ENCODE results near the gene ORAI2.
"Not testable (repeated sequence)": the region's sequence is repeated elsewhere in the genome, so short reads cannot be mapped to it uniquely, and the experiment has no call there.

- not testable (repeated sequence) for TF ChIP-seq ZZZ3 (IDR thresholded peaks at IDR 0.05; ENCODE audit: control insufficient read depth, insufficient read length, low read depth); DPF2 (IDR thresholded peaks at IDR 0.05); HDAC2 (IDR thresholded peaks at IDR 0.05); SMC3 (IDR thresholded peaks at IDR 0.05; ENCODE audit: borderline replicate concordance, low read length); CTCF (IDR thresholded peaks at IDR 0.05 in 2 of 3, conservative IDR thresholded peaks at IDR 0.05 in 1 of 3; ENCODE audit: control insufficient read depth in 2 of 3, extremely low read depth in 1 of 3, insufficient read depth in 1 of 3, low read depth in 3 of 3, low read length in 3 of 3); ATF3 (IDR thresholded peaks at IDR 0.05; ENCODE audit: borderline replicate concordance, extremely low read depth, low read depth, low read length); YY1 (IDR thresholded peaks at IDR 0.05; ENCODE audit: low read depth, low read length); KDM1A (IDR thresholded peaks at IDR 0.05; ENCODE audit: borderline replicate concordance); GABPA (IDR thresholded peaks at IDR 0.05; ENCODE audit: low read depth); ZBTB33 (IDR thresholded peaks at IDR 0.05); GATAD2B (conservative IDR thresholded peaks at IDR 0.05; ENCODE audit: low read depth); RFX5 (IDR thresholded peaks at IDR 0.05; ENCODE audit: low read depth, low read length); MYC (IDR thresholded peaks at IDR 0.05; ENCODE audit: insufficient read depth, insufficient read length, insufficient replicate concordance, low read length, severe bottlenecking); POLR2AphosphoS5 (IDR thresholded peaks at IDR 0.05; ENCODE audit: low read length)
Observed at GRCh38 chr7:102479209-102479584, 45.8 kb downstream of the ORAI2 start.

All from GM12878 (cell line).